A549 (cell line): ENCODE measurements around the gene UROD.

ENCODE experiments used
- CHD2 ChIP-seq: fragments of 150-350 bp; IDR thresholded peaks from 2 replicates; pipeline ENCODE4 v1.6.1; 2014; ENCODE audit warnings: low read length; ENCODE audit not compliant: partially characterized antibody
- CTCF ChIP-seq: fragments of >200 bp; sonication (Bioruptor Twin); formaldehyde crosslinking; IDR thresholded peaks from 3 replicates; pipeline ENCODE4 v1.5.1; 2016
- JUNB ChIP-seq: fragments of >200 bp; sonication (Bioruptor Twin); formaldehyde crosslinking; IDR thresholded peaks from 2 replicates; pipeline ENCODE4 v1.6.1; 2016
- POLR2A ChIP-seq: IDR thresholded peaks from 2 replicates; pipeline ENCODE4 v1.6.1; 2012; ENCODE audit warnings: mild to moderate bottlenecking, low read length
- POLR2AphosphoS2 ChIP-seq: conservative IDR thresholded peaks from 2 replicates; pipeline ENCODE4 v1.6.1; 2012; ENCODE audit warnings: low read length, improper control_type of control experiment, inconsistent platforms
- RAD21 ChIP-seq, 2 experiments: fragments of >200 bp in 1 of 2; sonication (Bioruptor Twin) in 1 of 2; formaldehyde crosslinking in 1 of 2; IDR thresholded peaks in 1 of 2; conservative IDR thresholded peaks in 1 of 2; 2 replicates in 1 of 2; 3 replicates in 1 of 2; pipeline ENCODE4 v1.6.1; 2012 to 2018; ENCODE audit warnings: inconsistent platforms in 1 of 2
- ZNF302 ChIP-seq: fragments of 250-450 bp; sonication (Bioruptor Pico); IDR thresholded peaks from 2 replicates; pipeline ENCODE4 v1.9.0; 2021; ENCODE audit warnings: inconsistent platforms, mild to moderate bottlenecking, moderate library complexity
- TF ChIP-seq, protein P1 (sequence below): fragments of 250-450 bp; sonication (Bioruptor Pico); IDR thresholded peaks from 2 replicates; pipeline ENCODE4 v1.5.0; 2021; ENCODE audit warnings: mild to moderate bottlenecking, moderate library complexity, borderline replicate concordance
- TF ChIP-seq, protein P2 (sequence below): IDR thresholded peaks from 2 replicates; pipeline ENCODE4 v1.6.1; 2012

GRCh38 chr1:45007311-45007710 is 4.7 kb upstream of the UROD start:
- TF ChIP-seq, protein P1, sequence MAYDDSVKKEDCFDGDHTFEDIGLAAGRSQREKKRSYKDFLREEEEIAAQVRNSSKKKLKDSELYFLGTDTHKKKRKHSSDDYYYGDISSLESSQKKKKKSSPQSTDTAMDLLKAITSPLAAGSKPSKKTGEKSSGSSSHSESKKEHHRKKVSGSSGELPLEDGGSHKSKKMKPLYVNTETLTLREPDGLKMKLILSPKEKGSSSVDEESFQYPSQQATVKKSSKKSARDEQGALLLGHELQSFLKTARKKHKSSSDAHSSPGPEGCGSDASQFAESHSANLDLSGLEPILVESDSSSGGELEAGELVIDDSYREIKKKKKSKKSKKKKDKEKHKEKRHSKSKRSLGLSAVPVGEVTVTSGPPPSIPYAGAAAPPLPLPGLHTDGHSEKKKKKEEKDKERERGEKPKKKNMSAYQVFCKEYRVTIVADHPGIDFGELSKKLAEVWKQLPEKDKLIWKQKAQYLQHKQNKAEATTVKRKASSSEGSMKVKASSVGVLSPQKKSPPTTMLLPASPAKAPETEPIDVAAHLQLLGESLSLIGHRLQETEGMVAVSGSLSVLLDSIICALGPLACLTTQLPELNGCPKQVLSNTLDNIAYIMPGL = no peak
- TF ChIP-seq CTCF (no peak), CHD2 (no peak), POLR2AphosphoS2 (no peak), POLR2A (no peak), JUNB (no peak), RAD21 (conservative IDR thresholded peaks at IDR 0.05 in 1 of 2, IDR thresholded peaks at IDR 0.05 in 1 of 2) (no peak), ZNF302 (CRISPR knock-in tag) (no peak)
- TF ChIP-seq, protein P2, sequence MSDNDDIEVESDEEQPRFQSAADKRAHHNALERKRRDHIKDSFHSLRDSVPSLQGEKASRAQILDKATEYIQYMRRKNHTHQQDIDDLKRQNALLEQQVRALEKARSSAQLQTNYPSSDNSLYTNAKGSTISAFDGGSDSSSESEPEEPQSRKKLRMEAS = no peak
